H9 (cell line): ENCODE measurements around the gene NUP210. TPM values are rescaled to one million over a fixed set of nuclear protein-coding genes. Genes with fewer than 3 reads are reported as not detected.

ENCODE experiments used
- DNase-seq: peaks from one replicate; pipeline ENCODE4 v3.0.0-alpha.2; 2017
- H2AFZ ChIP-seq: one replicate; pipeline ENCODE4 v1.6.1; 2013; ENCODE audit warnings: mild to moderate bottlenecking, low read length, control low read depth, moderate library complexity
- H2AK5ac ChIP-seq: 2 replicates; pipeline ENCODE4 v1.6.1; 2013; ENCODE audit warnings: low read length, control low read depth, mixed read lengths; ENCODE audit not compliant: insufficient read length
- H2BK120ac ChIP-seq: one replicate; pipeline ENCODE4 v1.6.1; 2013; ENCODE audit warnings: low read depth, mild to moderate bottlenecking, low read length, control low read depth, inconsistent platforms; ENCODE audit not compliant: poor library complexity, severe bottlenecking
- H2BK12ac ChIP-seq: 2 replicates; pipeline ENCODE4 v1.6.1; 2013; ENCODE audit warnings: low read length, control low read depth, mixed read lengths, low read depth; ENCODE audit not compliant: insufficient read length
- H2BK15ac ChIP-seq: 2 replicates; pipeline ENCODE4 v1.6.1; 2013; ENCODE audit warnings: low read depth, low read length, control low read depth
- H2BK20ac ChIP-seq: one replicate; pipeline ENCODE4 v1.6.1; 2013; ENCODE audit warnings: low read depth, mild to moderate bottlenecking, low read length, control low read depth, inconsistent platforms; ENCODE audit not compliant: poor library complexity, severe bottlenecking
- H2BK5ac ChIP-seq: 2 replicates; pipeline ENCODE4 v1.6.1; 2013; ENCODE audit warnings: low read length, control low read depth, mixed read lengths; ENCODE audit not compliant: insufficient read length
- H3K14ac ChIP-seq: 2 replicates; pipeline ENCODE4 v1.6.1; 2013; ENCODE audit warnings: low read length, control low read depth; ENCODE audit not compliant: insufficient read depth
- H3K18ac ChIP-seq: 2 replicates; pipeline ENCODE4 v1.6.1; 2013; ENCODE audit warnings: low read depth, mild to moderate bottlenecking, mixed read lengths, low read length, control low read depth; ENCODE audit not compliant: insufficient read length
- H3K23ac ChIP-seq: 2 replicates; pipeline ENCODE4 v1.6.1; 2013; ENCODE audit warnings: low read length, control low read depth, mixed read lengths, low read depth; ENCODE audit not compliant: insufficient read length
- H3K23me2 ChIP-seq: 2 replicates; pipeline ENCODE4 v1.6.1; 2013; ENCODE audit warnings: low read depth, mild to moderate bottlenecking, mixed read lengths, low read length, control low read depth; ENCODE audit not compliant: insufficient read length, poor library complexity, severe bottlenecking
- H3K27ac ChIP-seq: 2 replicates; pipeline ENCODE4 v1.5.1; 2013; ENCODE audit warnings: low read length, control low read depth, mixed read lengths, low read depth; ENCODE audit not compliant: insufficient read length
- H3K27me3 ChIP-seq: 2 replicates; pipeline ENCODE4 v1.6.1; 2013; ENCODE audit warnings: low read length, control low read depth, inconsistent platforms; ENCODE audit not compliant: insufficient read depth
- H3K4ac ChIP-seq: 2 replicates; pipeline ENCODE4 v1.6.1; 2013; ENCODE audit warnings: low read depth, mild to moderate bottlenecking, control low read depth, inconsistent platforms, low read length, moderate library complexity
- H3K4me1 ChIP-seq: 2 replicates; pipeline ENCODE4 v1.6.1; 2013; ENCODE audit warnings: low read length, control low read depth, inconsistent platforms; ENCODE audit not compliant: insufficient read depth
- H3K4me2 ChIP-seq: 2 replicates; pipeline ENCODE4 v1.6.1; 2013; ENCODE audit warnings: low read length, control low read depth, mixed read lengths; ENCODE audit not compliant: insufficient read length, insufficient read depth
- H3K56ac ChIP-seq: 2 replicates; pipeline ENCODE4 v1.6.1; 2013; ENCODE audit warnings: low read depth, mild to moderate bottlenecking, mixed read lengths, low read length, control low read depth; ENCODE audit not compliant: insufficient read length
- H3K79me1 ChIP-seq: 2 replicates; pipeline ENCODE4 v1.6.1; 2013; ENCODE audit warnings: low read depth, mild to moderate bottlenecking, moderate library complexity, low read length, control low read depth, inconsistent platforms; ENCODE audit not compliant: insufficient read depth, poor library complexity, severe bottlenecking
- H3K79me2 ChIP-seq: 2 replicates; pipeline ENCODE4 v1.6.1; 2013; ENCODE audit warnings: low read length, control low read depth, inconsistent platforms; ENCODE audit not compliant: insufficient read depth
- H3K9ac ChIP-seq: 2 replicates; pipeline ENCODE4 v1.6.1; 2013; ENCODE audit warnings: low read length, control low read depth, mixed read lengths; ENCODE audit not compliant: insufficient read length; ENCODE audit errors: extremely low read depth
- H3K9me3 ChIP-seq: one replicate; pipeline ENCODE4 v1.6.1; 2013; ENCODE audit warnings: low read depth, low read length, inconsistent platforms; ENCODE audit not compliant: control insufficient read depth
- H3T11ph ChIP-seq: one replicate; pipeline ENCODE4 v1.6.1; 2013; ENCODE audit warnings: mild to moderate bottlenecking, low read length, control low read depth, inconsistent platforms
- H4K20me1 ChIP-seq: one replicate; pipeline ENCODE4 v1.6.1; 2013; ENCODE audit not compliant: control insufficient read depth, insufficient read length, insufficient read depth
- H4K5ac ChIP-seq: 2 replicates; pipeline ENCODE4 v1.6.1; 2013; ENCODE audit warnings: low read depth, mild to moderate bottlenecking, mixed read lengths, low read length, control low read depth; ENCODE audit not compliant: insufficient read length
- H4K8ac ChIP-seq: replicated peaks from 2 replicates; pipeline ENCODE4 v1.6.1; 2013; ENCODE audit warnings: low read length, control low read depth, mixed read lengths, low read depth; ENCODE audit not compliant: insufficient read length
- H4K91ac ChIP-seq: 2 replicates; pipeline ENCODE4 v1.6.1; 2013; ENCODE audit warnings: low read depth, mild to moderate bottlenecking, moderate library complexity, mixed read lengths, low read length, control low read depth; ENCODE audit not compliant: insufficient read length
- H3K27ac Mint-ChIP-seq, 3 experiments: 2 replicates in 2 of 3; 3 replicates in 1 of 3; pipeline ENCODE4 v1.8.0; 2020 to 2021; ENCODE audit warnings: mixed read lengths in 3 of 3, mild to moderate bottlenecking in 1 of 3, moderate library complexity in 1 of 3
- H3K27me3 Mint-ChIP-seq: 2 replicates; pipeline ENCODE4 v1.8.0; 2021; ENCODE audit warnings: low read depth, mild to moderate bottlenecking, moderate library complexity, mixed read lengths
- H3K36me3 Mint-ChIP-seq, 3 experiments: 2 replicates in 2 of 3; 3 replicates in 1 of 3; pipeline ENCODE4 v1.8.0; 2020 to 2021; ENCODE audit warnings: low read depth in 3 of 3, mixed read lengths in 3 of 3; ENCODE audit not compliant: insufficient read depth in 1 of 3
- H3K4me1 Mint-ChIP-seq, 2 experiments: 2 replicates each; pipeline ENCODE4 v1.8.0; 2020; ENCODE audit warnings: mixed read lengths in 2 of 2
- H3K4me3 Mint-ChIP-seq, 2 experiments: 2 replicates in 1 of 2; 3 replicates in 1 of 2; pipeline ENCODE4 v1.8.0; 2020 to 2021; ENCODE audit warnings: mild to moderate bottlenecking in 2 of 2, mixed read lengths in 2 of 2, moderate library complexity in 1 of 2
- H3K9me3 Mint-ChIP-seq, 2 experiments: 2 replicates in 1 of 2; 3 replicates in 1 of 2; pipeline ENCODE4 v1.8.0; 2020; ENCODE audit warnings: mild to moderate bottlenecking in 2 of 2, mixed read lengths in 2 of 2, moderate library complexity in 1 of 2
- WGBS: extraction: QIAGEN DNeasy Blood & Tissue Kit; methylation state at CpG from one replicate; pipeline ENCODE4 v1.1.7; 2013; ENCODE audit warnings: missing lambda C conversion rate, low lambda C conversion rate, mixed read lengths; ENCODE audit not compliant: insufficient read length; ENCODE audit errors: extremely low coverage; 5-methylcytosine and 5-hydroxymethylcytosine counted together
- total RNA-seq: library from RNA; stranded (reverse); gene quantifications from 2 replicates; pipeline ENCODE4 v1.2.1, GENCODE V29; 2021
- TF ChIP-seq, protein P1 (sequence below): fragments of 200-600 bp; sonication (generic); conservative IDR thresholded peaks from 3 replicates; pipeline ENCODE4 v1.8.0; 2021; ENCODE audit warnings: antibody characterized with exemption, mild to moderate bottlenecking

The NUP210 gene
- total RNA-seq, 1 experiment from 2014 or later, result 48.8 TPM

DNA sequence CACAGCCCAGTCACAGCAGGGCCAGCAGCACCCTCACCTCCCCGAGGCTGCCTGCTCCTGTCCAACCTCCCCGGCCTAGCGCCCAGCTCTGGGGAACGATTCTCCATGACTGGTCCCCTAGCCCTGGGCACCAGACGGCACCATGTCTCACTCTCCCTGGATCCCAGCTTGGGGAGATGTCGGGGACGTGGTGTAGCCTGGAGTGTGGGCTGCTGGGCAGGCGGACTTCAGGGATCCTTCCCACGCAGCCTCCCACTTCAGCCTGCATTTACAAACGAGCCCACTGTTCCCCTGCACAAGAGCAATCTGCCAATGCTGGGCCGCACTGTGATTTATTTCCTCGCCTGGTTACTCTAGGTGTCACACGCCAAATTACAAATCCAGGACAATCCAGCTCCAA, 31.3 kb downstream of the NUP210 start:
- Histone ChIP-seq H3K9ac (no peak overlapping the region), H4K5ac (no peak overlapping the region), H3K27ac (no peak overlapping the region), H3K4me2 (no peak overlapping the region), H3K4me1 (no peaks in the 10 kb centered on the region), H4K8ac (no peak overlapping the region), H2BK12ac (no peak overlapping the region), H3K14ac (no peak overlapping the region; the same call in 1 of the 2 replicates), H3T11ph (no peak overlapping the region), H3K27me3 (no peaks in the 10 kb centered on the region), H2AFZ (no peak overlapping the region), H2BK5ac (no peak overlapping the region), H3K4ac (no peak overlapping the region), H3K18ac (no peak overlapping the region), H3K9me3 (no peaks in the 10 kb centered on the region), H2BK15ac (no peak overlapping the region), H3K23me2 (no peaks in the 10 kb centered on the region), H4K91ac (no peak overlapping the region), H2BK120ac (no peak overlapping the region), H4K20me1 (no peaks in the 10 kb centered on the region), H3K23ac (no peak overlapping the region), H3K79me2 (no peaks in the 10 kb centered on the region), H2AK5ac (no peak overlapping the region), H3K56ac (no peak overlapping the region), H3K79me1 (no peaks in the 10 kb centered on the region), H2BK20ac (no peak overlapping the region)
- H3K9me3 Mint-ChIP-seq, result no peaks in the 10 kb centered on the region
- H3K27me3 Mint-ChIP-seq, result peaks cover 2% of the 10 kb centered on the region; the same call in 1 of the 2 replicates
- peaks cover 23 to 75% (median 59%) of the 10 kb centered on the region in 3 experiments; a peak in 6 of 7 replicates for H3K36me3 Mint-ChIP-seq
- peak overlapping the region in 2 of 3 experiments; percentile 38 to 70; a peak in 2 of 7 replicates for H3K27ac Mint-ChIP-seq
- H3K4me1 Mint-ChIP-seq, result peaks cover 3 to 11% of the 10 kb centered on the region in 2 experiments; a peak in 3 of 4 replicates
- no peak overlapping the region for H3K4me3 Mint-ChIP-seq
- no CpG with 5 or more reads among the region's 13 CpGs for WGBS
- TF ChIP-seq, protein P1, sequence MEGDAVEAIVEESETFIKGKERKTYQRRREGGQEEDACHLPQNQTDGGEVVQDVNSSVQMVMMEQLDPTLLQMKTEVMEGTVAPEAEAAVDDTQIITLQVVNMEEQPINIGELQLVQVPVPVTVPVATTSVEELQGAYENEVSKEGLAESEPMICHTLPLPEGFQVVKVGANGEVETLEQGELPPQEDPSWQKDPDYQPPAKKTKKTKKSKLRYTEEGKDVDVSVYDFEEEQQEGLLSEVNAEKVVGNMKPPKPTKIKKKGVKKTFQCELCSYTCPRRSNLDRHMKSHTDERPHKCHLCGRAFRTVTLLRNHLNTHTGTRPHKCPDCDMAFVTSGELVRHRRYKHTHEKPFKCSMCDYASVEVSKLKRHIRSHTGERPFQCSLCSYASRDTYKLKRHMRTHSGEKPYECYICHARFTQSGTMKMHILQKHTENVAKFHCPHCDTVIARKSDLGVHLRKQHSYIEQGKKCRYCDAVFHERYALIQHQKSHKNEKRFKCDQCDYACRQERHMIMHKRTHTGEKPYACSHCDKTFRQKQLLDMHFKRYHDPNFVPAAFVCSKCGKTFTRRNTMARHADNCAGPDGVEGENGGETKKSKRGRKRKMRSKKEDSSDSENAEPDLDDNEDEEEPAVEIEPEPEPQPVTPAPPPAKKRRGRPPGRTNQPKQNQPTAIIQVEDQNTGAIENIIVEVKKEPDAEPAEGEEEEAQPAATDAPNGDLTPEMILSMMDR, result no peak
- DNase-seq, result no peak
